Lung microvascular endothelial cell (primary cell): ENCODE data around the gene SPIN3. TPM values are rescaled to one million over a fixed set of nuclear protein-coding genes. Genes with fewer than 3 reads are reported as not detected.
"Not testable (repeated sequence)": the region's sequence is repeated elsewhere in the genome, so short reads cannot be mapped to it uniquely, and the experiment has no call there.

Experiments
- DNase-seq, 2 donors: peaks; one replicate each; pipeline versions ENCODE4 v3.0.0 to v3.0.0-alpha.2; 2010; ENCODE audit warnings: low read depth in 2 of 2
- total RNA-seq: library from RNA; depleted of rRNA; stranded (reverse); fragments of >200 nt; gene quantifications from 2 replicates; pipeline ENCODE4 v1.2.1, GENCODE V29; 2014

SPIN3 gene
- total RNA-seq = 2.8 and 6.7 TPM in 2 replicates

DNA sequence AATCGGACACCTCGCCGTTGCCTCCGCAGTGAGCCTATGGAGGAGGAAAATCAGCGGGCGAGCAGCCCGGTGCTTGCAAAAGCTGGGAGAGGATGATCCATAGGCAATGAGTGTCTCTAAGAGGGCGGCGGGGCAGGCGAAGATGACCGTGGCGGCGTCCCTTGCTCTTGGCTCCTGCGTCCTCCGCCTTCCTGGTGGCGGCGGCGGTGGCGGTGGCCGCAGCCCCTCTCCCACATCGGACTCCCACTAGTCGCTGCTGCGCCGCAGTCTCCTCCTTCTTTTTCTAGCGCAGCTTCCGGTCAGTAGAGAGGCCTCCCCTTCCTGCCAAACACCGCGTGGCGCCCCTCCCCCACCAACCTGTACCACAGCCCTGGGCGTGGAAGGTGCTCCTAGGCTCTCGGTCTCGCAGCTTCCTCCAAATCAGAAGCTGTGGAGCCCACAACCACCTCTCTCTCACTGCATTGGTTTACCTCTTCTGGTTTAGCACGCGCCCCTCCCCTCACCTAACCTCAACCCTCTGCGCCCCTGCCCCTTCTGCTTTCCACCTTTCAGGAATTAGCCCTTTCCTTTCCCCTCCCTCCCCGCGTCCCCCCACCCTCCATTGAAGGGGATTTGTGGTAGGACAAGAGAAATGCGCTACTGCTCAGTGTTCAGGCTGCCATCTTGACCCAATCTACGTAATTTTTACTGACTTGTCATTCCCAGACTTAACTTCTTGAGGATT lies at the start of gene SPIN3:
TSS of gene SPIN3 (minus strand) at position 271 of the 724 bp plus-strand sequence. CDS start 594 bp downstream, outside the sequence.
- peak; percentile 63 to 78 for DNase-seq

DNA sequence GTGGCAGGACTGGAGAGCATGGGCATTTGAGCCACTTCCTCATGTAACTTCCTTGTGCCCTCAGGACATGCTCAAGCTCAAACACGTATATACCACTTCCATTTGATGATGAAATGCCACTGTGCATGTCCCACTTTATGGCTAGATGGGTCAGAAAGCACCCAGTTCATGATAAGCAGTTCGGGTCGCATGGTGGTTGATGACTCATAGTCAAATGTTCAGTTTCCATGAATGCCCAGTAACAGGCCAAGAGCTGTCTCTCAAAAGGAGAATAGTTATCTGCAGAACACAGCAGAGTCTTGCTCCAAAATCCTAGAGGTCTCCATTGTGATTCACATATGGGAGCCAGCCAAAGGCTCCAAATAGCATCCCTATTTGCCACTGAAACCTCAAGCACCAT lies 48.9 kb upstream of the SPIN3 start:
- DNase-seq = no peak

DNA sequence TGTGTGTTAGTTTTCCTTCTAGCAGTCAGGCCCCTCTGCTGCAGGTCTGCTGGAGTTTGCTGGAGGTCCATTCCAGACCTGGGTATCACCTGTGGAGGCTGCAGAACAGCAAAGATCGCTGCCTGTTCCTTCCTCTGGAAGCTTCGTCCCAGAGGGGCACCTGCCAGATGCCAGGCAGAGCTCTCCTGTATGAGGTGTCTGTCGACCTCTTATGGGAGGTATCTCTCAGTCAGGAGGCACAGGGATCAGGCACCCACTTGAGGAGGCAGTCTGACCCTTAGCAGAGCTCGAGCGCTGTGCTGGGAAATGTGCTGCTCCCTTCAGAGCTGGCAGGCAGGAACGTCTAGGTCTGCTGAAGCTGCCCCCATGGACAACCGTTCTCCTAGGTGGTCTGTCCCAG lies 41.9 kb upstream of the SPIN3 start:
- not testable (repeated sequence) for DNase-seq

DNA sequence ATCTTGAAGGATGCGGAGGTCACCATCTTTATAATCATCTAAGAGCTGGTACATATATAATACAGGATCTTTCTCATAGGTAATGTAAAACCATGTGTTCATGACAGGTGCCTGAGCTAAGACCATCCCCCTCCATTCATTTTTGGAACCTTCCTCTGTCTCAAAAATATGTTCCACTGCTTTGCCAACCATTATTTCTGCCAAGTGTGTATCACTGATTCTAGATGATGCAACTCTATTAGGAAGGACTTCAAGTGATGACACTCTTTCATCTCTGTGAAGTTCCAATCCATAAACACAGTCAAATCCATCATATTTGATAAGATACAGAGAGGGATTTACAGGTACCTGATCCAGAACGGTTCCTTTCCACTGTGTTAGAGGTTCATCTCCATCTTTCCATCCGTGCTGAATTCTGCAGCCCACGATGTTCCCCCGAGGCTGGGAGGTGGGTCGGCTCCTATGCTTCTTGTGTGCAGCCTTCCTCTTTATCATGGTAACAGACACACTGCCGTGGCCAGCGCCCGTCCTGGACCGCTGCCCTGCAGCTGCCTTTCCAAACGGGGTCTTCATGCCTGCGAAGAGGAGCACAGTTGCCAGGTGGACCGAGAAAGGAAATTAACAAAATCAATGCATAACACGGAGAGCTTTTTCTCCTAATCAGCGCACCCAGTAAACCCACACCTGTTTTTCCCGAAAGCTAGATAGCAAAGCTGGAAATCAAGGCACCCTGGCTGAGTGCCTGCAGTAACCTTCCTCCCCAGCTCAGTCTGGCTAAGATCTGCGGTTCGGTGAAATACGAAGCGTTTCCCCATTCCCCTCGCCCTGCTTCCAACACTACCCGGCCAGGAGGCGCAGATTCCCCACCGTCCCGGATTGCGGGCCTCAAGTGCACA lies 718 bp downstream of the SPIN3 start:
- peak in 1 of 2 donors; percentile 7 for DNase-seq

DNA sequence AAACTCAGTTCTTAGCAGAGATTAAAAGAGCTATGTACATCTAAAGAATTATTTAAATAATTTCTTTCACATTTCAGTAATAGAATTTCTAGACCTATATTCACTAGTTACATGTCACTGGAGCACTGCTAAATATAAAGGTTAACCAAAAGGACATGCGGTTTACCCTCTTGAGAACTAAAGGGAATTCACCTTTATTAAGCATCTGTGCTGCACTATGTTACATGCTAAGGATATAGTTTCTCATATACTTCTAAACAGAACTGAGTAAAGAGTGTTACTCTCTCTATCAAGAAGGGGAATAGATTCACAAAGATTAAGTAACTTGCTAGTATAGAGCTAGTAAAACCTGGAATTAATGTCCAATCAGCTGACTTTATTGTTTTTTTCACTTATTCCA lies 7.6 kb downstream of the SPIN3 start:
- no peak for DNase-seq

GRCh38 chrX:56986138-56986537 lies 9.2 kb downstream of the SPIN3 start:
- peak in 1 of 2 donors; percentile 6 for DNase-seq

- peak; percentile 48 to 60 for DNase-seq
Observed at GRCh38 chrX:56978172-56978571, 17.2 kb downstream of the SPIN3 start.

DNA sequence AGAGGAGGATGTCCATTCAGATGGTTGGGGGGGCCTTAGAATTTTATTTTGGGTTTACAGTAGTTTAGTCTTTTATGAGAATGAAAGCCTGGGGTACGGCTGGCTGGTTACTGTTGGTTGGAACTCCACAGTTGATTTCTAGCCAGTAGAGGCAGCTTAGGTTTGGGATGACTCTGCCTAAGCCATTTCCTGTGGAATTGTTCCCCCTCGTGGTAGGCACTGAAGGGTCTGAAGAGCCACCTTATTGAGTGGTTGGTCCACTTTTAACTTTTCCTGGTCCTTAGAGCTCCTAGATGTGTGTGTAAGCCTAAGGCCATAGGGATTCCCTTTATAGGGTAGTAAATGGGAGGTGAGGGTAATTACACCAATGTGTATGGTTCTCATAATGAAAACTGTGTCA lies 19.7 kb downstream of the SPIN3 start:
- peak; percentile 28 to 63 for DNase-seq

DNA sequence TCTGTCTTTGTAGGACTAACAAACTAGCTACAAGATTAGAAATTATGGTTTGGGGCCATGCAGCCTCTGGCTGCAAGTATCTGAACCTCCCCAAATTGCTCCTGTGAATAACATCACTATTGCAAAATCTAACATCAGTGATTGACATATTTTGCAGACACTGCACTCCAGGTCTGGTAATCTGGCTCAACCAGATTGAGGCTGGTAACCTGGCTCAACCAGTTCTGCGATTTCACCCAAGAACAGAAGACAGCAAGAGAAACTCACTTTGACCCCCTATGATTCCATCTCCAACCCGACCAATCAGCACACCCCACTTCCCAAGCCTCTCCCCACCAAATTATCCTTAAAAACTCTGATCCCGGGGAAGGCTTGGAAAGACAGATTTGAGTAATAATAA lies 20.9 kb downstream of the SPIN3 start:
- no peak for DNase-seq

GRCh38 chrX:56969559-56969958 lies 25.8 kb downstream of the SPIN3 start:
- no peak for DNase-seq

DNA sequence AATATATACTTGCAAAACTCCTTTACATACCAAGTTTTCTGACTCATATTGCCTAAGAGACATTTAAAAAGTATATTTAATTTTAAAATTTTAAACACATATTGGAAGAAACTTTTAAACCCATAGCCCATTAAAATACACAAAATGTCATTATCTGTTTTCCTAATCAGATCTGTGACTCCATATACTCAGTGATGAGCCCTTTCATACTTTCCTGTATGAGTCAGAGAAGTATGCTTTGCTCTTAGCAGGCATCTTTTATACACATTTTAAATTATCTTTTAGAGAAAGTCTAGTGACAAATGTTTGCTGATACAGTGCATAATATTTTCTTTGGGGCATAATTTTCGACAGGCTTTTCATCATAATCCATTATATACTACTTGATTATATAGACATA lies 26.4 kb downstream of the SPIN3 start:
- DNase-seq = peak in 1 of 2 donors; percentile 18

DNA sequence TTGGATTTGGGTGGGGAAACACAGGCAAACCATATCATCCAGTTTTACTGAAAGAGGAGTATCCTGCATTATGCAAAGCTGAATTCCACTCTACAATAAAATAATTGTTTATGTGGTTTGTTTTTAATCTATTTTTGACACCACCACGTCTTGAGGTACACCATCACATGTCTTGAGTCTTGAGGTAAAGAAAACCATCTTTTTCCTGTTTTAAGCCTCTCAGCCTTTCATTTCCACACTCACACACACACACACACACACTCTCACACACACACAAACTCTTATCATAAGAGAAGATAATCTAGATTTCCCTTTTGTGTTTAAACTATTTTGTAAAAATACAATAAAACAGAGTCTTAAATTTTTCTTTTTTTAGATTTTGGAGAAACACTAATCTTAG lies 32.0 kb downstream of the SPIN3 start:
- DNase-seq = no peak

DNA sequence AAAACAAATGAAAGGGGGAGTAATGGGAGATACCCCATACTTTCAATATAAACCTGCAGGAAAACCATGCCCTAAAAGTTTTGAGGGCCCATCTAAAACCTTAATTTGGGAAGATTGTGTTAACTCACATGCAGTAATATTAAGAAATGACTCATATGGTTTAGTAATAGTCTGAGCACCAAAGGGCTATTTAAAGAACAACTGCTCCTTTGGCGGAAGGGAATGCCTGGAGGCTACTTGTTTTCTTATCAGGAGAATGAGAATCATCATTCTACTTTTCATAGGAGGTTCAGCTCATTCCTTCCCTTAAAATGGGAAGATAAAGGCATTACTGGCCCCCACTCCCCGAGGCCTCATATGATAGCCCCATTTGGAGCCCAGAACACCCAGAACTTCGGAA lies 47.6 kb downstream of the SPIN3 start:
- no peak for DNase-seq

DNA sequence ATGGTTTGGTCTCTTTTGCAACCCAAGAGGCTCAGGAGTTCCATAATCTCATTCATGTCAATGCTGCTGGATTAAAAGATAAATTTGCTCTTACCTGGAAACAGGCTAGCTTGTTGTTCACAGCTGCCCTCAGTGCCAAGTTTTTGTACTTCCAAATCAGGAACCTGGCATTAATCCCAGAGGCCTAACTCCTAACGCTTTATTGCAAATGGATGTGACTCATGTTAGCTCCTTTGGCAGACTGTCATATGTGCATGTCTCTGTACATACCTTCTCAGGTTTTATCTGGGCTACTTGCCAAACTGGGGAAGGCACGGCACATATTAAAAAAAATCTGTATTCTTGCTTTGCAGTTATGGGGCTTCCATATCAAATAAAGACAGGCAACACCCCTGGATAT lies 49.1 kb downstream of the SPIN3 start:
- DNase-seq = peak; percentile 17 to 86

DNA sequence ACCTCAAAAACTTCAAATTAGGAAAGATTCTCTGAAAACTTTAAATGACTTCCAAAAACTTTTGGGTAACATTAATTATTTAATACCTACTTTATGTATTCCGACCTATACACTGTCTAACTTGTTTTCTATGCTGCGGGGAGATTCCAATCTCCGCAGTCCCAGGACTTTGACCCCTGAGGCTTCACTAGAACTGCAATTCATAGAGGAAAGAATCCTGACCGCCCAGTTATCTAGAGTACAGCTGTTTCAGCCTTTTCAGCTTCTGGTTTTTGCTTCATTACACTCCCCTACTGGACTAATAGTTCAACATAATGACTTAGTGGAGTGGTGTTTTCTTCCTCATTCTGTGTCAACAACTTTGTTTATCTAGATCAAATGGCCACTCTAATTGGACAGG lies 50.1 kb downstream of the SPIN3 start:
- DNase-seq = not testable (repeated sequence)

DNA sequence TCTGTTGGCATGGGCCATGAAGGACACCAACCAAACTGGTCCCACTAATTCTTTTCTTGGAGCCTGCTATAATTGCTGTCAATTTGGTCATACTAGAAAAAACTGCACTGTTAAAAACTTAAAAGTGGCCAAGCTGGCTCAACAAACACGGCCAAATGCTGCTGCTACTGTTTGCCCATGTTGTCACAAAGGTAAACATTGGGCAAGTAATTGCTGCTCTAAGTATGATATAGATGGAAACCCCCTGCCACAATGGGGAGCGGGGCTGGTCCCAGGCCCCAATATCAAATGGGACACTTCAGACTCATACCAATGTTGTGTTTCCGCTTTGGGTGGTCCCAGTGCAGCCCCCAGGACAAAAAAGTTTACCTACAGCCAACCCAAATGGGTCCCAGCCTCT lies 52.1 kb downstream of the SPIN3 start:
- DNase-seq = no peak

Other genes with a start within 250 kb of the SPIN3 start
- gene SPIN2B, start 126.0 kb upstream of the SPIN3 start, total RNA-seq = 4.8 and 9.3 TPM in 2 replicates
- under 0.01 and 0.20 TPM in 2 replicates for gene SPIN2A, start 141.9 kb upstream of the SPIN3 start, total RNA-seq